Superior temporal gyrus (tissue), 1 donor: ENCODE measurements around the gene DAGLB.
"Not testable (repeated sequence)": the region's sequence is repeated elsewhere in the genome, so short reads cannot be mapped to it uniquely, and the experiment has no call there.

Source experiments
- DNase-seq: peaks from one replicate; pipeline ENCODE4 v3.0.0-alpha.2; 2016; ENCODE audit errors: extremely low spot score

Gene DAGLB

DNA sequence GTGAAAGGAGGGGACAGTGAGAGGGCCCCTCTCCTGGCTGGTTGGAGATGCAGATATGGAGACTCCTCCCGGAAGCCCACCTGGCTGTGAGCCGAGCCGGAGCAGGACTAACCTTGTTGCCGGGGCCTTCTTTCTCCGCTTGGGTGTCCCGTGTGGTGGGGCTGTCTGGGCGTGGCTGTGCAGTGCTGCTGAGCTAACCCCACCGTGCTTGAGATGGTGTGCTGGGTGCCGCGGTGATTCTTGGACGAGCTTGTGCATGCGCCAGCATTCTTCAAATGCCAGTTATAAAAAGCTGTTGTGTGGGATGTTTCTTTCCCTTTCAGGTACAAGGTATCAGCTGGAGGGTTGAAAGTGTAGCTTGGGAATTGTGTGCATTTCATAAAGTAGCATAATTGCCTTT is 48.8 kb downstream of the DAGLB start:
- peak; percentile 33 for DNase-seq

DNA sequence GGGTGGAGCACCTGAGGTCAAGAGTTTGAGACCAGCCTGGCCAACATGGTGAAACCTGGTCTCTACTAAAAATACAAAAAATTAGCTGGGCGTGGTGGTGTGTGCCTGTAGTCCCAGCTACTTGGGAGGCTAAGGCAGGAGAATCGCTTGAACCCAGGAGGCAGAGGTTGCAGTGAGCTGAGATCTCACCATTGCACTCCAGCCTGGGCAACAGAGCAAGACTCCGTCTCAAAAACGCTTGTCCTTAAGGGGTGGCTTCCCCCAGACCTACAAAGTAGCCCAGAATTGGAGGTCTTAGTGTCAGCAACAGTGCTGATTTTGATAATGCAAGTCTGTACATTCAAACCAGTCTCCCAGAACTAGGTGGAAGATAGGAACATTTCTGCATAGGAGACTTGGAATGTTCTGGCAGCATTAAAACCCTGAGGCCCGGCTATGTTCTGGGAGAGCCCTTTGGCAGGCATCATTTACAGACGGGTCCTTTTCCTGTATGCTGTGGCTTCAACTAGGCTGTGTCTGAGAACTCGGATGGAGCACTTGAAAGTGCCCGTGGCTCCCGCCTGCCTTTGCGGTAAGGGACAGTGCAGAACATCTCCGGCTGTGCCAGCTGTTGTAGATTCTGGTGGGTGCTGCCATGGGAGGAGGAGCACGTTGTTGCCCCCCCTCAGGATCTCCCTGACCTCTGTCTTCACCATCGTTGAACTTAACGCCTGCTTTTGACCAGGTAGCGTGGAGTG is 49.8 kb downstream of the DAGLB start:
- DNase-seq, result not testable (repeated sequence)

DNA sequence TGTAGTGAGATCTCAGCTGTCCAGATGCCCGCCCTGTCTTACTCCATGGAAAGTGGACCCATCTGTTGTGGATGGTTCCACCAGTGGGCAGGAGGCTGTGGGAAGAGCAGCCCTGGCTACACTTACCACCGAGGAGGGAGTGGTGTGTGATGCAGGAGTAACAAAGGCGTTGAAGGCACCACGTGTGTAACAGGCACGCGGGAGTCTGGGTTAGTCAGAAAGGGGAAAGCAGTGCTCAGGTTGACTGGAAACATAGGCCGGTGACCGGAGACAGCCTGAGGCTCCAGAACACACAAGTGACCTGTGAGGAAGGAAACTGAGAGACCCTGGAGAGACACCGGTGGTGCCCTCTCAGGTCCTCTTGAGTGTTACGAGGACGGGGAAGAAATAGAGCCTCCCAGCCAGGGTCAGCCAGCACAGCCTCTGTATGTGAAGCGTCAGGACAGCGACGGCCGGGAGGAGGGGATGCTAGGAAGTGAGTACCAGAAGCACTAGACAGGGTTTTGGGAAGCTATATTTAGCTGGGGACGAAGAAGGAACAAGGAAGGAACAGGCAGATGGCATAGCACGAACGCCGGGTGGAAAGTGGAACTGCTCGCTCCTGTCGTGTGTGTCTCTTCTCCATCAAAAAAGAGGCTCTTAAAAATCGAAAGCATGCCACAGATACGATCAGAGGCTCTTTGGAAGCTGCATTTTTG is 51.7 kb downstream of the DAGLB start:
- peak; percentile 64 for DNase-seq

DNA sequence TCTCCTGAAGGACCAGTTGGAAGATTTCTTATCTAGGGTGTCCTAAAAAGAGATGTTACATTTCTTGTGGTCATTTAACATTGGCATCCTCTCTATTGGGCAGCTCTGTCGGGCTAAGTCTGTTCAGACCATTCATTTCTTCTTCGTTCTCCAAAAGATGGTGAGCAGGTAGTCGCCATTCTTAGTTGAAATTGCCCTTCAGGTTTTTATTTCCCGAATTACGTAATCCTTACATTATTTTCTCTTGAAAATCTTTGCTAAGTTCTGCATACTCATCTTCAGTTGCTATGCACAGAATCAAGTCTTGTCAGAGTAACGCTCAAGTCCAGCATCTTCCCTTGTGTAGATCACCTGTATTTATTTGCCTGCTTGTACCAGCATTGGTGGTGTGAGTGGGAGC is 53.6 kb downstream of the DAGLB start:
- no peak for DNase-seq

DNA sequence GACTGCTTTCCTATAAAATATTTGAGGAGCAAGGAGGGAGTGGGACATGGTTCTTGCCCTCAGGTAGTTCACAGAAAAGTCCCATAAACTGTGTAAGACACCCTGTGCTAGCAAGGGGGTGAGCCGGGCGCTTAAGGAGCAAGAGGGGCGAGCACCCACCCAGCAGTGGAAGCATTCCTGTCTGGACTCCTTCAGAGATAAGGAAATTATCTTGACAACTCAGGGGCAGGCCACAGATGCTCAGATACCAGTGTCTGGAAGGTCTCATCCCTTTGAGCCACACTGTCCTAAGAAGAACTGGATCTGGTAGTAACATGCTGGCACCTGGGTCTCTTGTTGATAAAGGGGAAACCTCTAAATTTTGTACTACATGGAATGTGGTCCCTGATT is 54.1 kb downstream of the DAGLB start:
- DNase-seq, result no peak

DNA sequence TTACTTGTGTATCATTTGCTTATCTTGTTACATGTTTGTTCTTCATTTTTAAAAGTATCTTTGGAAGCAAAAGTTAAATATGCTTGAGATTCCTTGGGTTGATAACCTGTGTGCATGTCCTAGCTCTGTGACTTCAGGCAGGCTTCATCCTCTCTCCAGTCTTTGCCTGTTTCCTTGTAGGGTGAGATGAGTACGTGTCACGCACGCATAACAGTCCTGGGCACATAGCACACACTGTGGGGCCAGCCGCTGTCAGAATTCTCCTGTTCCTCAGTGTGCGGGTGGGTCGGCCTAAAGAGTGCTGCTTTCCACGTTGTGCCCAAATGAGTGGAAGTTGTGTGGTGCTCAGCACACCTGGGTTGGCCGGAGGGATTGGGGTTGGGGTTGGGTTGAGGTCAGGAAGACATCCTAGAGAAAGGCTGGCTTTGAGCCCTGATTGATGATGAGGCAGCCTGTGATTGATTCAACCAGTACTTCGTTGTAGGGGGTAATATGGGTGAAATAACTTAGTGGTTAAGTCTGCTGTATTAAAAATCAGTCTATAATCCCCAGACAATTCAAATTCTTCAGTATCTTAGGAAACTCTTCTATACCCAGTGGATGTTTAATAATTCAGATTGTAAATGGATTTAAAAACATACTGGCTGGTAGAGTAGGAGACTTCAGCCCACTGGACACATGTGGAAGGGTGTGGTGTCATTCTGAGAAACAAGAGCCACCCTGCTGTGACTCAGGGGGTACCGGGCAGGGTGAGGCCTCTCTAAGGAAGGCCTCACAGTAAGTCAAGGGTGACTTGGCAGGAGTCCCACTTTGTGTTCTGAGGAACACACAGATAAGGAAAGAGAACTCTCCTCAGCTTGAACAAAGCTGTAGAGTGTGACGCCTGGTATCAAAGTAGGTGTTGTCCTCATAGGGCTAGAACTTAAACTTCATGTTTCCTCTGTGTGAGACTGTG is 54.8 kb downstream of the DAGLB start:
- DNase-seq, result no peak

DNA sequence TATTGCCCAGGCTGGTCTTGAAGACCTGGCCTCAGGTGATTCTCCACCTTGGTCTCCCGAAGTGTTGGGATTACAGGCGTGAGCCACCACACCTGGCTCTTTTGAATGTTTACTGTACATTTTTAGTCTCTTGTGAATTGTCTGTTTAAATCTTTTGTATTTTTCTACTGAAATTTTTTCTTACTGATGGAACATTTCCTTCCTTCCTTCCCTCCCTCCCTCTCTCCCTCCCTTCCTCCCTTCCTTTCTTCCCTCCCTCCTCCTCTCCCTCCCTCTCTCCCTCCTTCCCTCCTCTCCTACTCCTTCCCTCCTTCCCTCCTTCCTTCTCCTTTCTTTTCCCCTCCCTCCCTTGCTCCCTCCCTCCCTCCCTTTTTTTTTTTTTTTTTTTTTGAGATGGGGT is 58.0 kb downstream of the DAGLB start:
- DNase-seq, result no peak

DNA sequence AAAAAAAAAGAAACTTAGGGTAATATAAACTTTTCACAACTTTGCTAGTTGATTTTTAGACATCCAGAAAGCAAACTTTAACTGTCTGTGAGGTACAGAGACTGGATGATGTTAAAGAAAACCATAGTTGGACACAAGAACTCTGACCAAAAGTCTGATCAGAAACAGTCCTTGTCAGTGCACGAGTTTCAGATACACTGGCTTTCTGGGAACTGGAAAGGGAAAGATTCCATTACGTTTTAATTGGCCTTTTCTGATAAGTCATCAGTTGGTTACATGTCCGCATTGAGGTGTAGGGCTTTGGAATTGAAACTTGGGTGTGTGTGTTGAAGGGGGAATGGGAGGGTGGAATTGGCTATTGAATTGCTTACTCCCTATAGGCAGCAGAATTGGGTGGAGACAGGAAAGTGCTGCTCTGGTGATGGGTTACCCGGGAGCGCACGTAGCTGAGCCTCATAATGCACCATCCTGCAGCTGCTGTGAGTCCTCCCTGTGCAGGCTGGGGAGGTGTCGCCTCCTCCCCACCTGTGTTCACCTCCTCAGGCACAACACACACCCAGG is 59.9 kb downstream of the DAGLB start:
- no peak for DNase-seq

DNA sequence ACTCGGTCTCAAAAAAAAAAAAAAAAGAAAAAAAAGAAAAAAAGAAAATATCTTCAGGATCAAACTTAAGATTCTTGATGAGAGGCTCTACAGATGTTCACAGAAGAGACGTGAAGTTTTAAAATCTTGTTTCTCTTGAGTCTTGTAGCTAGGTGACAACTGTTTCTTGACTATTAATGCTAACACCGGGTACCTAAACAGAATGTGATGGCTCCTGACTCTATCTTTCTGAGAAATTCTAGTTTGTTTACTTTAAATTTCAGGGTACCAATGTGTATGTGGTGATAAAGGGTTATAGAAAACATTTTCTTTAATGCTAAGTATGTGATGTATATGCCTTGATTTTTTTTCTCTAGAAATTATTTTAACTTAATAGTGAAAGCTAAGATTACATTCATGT is 61.0 kb downstream of the DAGLB start:
- no peak for DNase-seq

DNA sequence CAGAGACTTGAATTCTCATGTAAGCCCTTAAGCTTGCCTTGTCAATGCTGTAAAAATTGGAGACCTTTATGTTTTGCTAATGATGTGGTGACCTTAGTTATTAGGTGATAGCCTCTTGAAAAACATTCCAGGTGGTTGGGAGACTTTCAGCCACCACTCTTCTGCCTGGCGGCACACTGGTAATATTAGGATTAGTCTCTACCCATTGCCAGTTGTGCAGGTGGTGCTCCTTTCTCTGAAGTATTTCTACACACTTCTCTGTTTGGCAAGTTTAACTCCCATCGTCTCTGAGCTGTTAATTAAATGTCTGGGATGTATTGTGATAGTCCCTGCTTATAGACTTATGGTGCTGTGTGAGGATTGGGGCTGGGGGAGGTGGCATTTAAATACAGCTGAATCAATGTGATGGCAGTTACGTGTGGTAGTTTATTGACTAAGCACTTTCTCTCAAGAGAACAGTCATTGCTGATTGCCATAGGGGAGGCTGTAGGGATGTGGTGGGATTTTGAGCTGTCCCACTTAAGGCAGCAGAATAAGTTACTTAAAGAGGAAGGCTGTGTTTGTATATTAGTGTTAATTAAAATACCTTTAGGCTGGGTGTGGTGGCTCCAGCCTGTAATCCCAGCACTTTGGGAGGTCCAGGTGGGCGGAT is 61.7 kb downstream of the DAGLB start:
- DNase-seq, result no peak

DNA sequence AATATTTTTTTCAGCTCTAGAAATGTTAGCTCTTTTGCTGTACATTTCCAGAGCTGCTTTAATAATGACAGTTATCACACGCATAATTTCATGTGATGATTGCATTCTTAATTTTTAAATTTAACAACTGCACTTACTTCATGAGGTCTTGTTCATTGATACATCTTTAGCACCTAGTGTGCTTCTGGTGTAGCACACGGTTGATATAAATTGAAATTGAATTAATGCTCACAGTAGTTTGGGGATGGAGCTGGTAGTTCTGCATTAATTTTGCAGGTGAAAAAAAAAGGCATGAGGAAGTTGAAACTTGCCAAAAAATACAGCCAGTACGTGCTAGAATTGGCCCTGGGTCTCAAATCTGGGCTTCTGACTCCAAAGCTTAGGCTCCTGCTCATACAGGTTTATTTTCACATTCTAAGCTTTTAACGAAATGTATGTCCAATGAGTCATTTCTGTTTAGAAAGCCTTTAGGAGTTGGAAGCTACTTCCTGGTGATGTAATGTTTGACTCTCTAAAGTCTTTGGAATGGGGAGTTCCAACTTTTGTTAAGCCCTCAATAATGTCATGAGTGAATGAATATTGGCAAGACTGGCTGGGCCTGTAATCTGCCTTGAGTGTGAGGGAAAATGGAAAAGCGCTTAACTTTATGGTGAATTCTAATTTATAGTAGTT is 62.5 kb downstream of the DAGLB start:
- peak; percentile 53 for DNase-seq

DNA sequence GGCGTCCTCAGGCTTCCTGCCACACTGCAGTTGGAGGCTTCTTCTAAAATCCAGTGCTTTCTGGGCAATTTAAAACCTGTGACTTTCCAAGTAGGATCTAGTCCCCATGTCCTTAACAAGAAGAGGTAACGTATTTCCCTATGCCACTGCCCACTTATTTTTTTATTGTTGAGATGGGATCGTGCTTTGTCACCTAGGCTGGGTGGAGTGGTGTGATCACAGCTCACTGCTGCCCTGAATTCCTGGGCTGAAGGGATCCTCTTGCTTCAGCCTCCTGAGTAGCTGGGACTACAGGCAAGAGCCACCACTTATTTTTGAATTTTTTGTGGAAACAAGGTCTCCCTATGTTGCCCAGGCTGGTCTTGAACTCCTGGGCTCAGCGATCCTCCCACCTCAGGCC is 63.4 kb downstream of the DAGLB start:
- no peak for DNase-seq

DNA sequence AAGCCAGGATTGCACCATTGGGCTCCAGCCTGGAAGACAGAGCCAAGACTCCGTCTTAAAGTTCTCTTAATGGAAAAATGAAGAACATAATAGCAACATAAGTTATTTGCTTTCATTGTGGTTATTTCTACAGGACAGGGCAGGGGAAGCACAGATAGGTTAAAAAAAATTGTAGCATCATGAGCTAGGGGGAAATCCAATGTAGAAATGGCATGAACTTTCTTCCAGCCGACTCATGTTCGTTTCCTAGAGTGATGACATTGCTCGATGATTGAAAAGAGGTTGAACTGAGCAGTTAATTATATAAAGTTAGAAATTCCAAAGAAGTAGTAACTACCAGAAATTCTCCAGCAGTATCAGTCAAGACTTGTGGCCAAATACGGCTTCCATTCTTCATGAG is 64.9 kb downstream of the DAGLB start:
- DNase-seq, result no peak

DNA sequence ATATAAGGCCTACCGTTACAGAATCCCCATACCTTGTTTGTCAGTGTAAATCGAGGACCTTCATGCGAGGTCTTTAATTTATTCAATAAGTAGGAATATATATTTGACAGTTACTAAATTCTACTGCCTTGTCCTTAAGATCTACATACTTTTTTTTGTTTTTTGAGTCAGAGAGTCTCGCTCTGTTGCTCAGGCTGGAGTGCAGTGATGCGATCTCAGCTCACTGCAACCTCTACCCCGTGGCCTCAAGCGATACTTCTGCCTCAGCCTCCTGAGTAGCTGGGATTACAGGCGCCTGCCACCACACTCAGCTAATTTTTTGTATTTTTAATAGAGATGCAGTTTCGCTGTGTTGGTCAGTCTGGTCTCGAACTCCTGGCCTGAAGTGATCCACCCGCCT is 65.9 kb downstream of the DAGLB start:
- not testable (repeated sequence) for DNase-seq

DNA sequence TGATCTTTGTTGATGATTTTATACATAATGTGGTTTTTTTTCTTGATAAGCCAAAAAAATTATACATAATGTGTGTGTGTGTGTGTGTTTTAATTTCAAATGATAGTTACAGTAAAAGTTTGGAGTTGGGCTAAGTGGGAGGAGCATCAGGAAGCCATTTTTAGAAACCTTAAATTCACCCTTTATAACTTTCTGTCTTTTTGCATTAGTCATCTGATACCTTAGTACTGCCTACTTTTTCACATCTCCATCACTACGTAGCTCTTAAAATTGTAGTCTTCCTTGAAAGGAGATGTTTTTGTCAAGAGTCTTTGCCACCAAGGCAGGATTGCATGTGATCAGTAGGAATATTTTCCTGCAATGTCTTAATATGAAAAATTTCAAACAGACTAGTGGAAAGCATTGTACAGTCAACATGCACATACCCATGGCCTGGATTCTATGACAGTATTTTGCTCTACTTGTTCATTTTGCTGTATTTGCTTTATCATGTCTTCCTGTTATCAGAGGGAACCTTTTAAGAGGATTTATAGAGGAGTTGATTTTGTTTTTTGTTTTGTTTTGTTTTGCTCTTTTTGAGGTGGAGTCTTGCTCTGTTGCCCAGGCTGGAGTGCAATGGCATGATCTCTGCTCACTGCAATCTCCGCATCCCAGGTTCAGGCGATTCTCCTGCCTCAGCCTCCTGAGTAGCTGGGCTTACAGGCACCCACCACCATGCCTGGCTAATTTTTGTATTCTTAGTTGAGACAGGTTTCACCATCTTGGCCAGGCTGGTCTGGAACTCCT is 67.3 kb downstream of the DAGLB start:
- DNase-seq, result no peak

DNA sequence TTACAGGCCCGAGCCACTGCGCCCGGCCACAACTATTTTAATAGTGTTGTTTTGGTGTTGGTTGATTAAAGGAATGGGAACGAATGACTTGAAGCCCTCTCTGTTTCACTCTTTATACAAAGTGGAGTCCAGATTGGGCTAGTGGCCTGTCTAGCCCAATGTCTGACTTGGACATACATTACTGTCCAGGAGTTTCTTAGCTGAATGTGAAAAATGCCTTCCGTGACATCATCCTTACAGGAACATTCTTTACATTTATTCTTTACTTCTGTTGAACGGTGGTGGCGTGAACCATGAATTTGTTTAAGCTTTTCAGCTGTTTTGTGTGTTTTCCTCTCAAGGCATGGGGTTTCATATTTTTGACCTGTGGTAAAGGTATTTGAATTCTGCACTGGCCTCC is 67.9 kb downstream of the DAGLB start:
- DNase-seq, result no peak

DNA sequence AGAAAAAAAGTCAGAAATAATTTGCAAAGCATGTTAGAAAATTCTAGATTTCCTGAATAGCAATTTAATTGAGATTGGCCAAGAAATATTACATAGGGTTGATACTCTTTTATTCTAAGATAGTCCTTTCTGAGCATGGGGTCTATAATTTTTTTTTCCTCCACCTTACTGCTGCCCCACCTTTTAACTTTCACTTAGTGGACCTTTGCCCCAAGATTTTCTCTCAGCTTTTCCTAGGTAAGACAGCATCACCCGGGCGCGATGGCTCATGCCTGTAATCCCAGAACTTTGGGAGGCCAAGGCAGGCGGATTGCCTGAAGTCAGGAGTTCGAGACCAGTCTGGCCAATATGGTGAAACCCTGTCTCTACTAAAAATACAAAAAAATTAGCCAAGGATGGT is 69.2 kb downstream of the DAGLB start:
- not testable (repeated sequence) for DNase-seq

DNA sequence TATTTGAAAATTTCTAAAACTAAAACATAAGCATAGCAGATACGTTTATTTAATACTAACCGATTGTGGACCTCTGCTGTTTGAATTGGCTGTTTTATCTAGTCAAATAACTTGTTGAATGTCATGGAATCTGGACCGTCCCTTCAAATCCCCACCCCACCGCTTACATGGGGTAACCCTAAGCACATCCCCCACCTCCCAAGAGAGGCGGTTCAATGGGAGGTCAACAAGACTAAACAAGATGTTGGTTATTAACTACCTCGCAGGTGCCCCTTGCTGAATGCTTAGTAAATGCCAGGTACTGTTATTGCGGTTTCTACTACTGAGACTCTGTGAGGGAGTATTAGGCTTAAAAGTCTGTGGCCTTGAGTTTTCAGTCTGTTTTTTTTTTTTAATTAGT is 70.9 kb downstream of the DAGLB start:
- DNase-seq, result no peak

DNA sequence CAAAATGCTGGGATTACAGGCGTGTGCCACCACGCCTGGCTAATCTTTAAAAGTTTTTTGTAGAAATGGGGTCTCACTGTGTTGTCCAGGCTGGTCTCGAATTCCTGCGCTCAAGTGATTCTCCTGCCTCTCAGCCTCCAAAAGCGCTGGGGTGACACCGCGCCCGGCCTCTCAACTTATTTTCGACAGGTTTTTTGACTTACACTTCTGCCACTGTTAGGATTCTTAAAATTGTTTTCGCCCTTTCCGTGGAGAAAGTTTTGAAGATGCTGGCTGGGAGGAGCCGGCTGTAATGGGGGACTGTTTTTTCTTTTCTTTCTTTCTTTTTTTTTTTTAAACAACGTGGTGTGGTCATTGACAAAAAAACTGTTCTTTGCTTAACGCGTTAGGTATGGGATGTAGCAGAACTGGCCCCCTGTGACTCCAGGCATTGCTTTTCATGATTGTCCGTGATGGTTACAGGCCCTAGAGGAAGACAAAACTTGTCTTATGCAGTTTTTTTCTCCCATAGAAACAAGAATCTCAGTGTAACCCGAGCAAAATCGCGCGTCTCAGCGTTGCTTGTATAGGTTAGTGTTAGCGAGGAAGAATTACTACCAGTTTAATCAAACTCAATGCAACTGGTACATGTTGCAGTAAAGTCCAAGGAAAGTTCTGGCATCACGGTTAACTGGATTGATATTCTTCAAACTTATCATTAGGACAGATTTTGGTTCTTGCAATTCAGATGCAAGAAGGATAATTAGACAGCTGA is 72.2 kb downstream of the DAGLB start:
- DNase-seq, result peak; percentile 28
